ENCODE results near the gene ANKRD13B. TPM values are rescaled to one million over a fixed set of nuclear protein-coding genes. Genes with fewer than 3 reads are reported as not detected.
A peak's percentile ranks its signal among the peaks of the same experiment; 100 is the strongest.

The ANKRD13B gene
- polyA plus RNA-seq, 2 of the 4 experiments (the other 2 are of a cell fraction), result 4.5 to 17.8 TPM

GRCh38 chr17:29633886-29634285, 41.0 kb downstream of the ANKRD13B start:
- H3K4me1 ChIP-seq, result peaks cover 5% of the 10 kb centered on the region
- DNase-seq (ENCODE audit: low read depth in 1 of 2, low spot score in 1 of 2), result no peak
- no peak for TF ChIP-seq ESRRA (IDR thresholded peaks at IDR 0.05; ENCODE audit: borderline replicate concordance, low read length)
- TF ChIP-seq RCOR1 (IDR thresholded peaks at IDR 0.05; ENCODE audit: low read depth, low read length), result no peak
- TF ChIP-seq MAZ (IDR thresholded peaks at IDR 0.05; ENCODE audit: borderline replicate concordance, low read depth, low read length), result no peak
- no peak for TF ChIP-seq ELK1 (IDR thresholded peaks at IDR 0.05; ENCODE audit: low read depth, low read length)
- 94% methylated on average over 3 of the region's 3 CpGs for WGBS (ENCODE audit: missing lambda C conversion rate)
- no peak overlapping the region for H3K4me2 ChIP-seq
- ATAC-seq, result no peak
- POLR2A ChIA-PET, result no interaction called here
- CTCF ChIA-PET, result interaction anchor here (1.3 to 2.5 kb wide), 5 partner anchors 12 to 297 kb away, joined by 5 to 17 read pairs (median 8); partner anchors contain the start of gene CORO6
- FAIRE-seq, result no peak
- no peak overlapping the region for H3K27ac ChIP-seq
- H3K9me3 ChIP-seq, result no peaks in the 10 kb centered on the region
- no peak overlapping the region for H3K4me3 ChIP-seq

GRCh38 chr17:29640413-29640812, 47.5 kb downstream of the ANKRD13B start:
- H3K4me3 ChIP-seq, result no peak overlapping the region
- 47% methylated on average over 2 of the region's 2 CpGs for WGBS (ENCODE audit: missing lambda C conversion rate)
- H3K9me3 ChIP-seq, result no peaks in the 10 kb centered on the region
- no peak for TF ChIP-seq ZNF302 (CRISPR knock-in tag; IDR thresholded peaks at IDR 0.05)
- TF ChIP-seq RFX5 (IDR thresholded peaks at IDR 0.05), result no peak
- TF ChIP-seq RAD21 (conservative IDR thresholded peaks at IDR 0.05 in 1 of 2, IDR thresholded peaks at IDR 0.05 in 1 of 2), result no peak
- no peak for TF ChIP-seq USF2 (IDR thresholded peaks at IDR 0.05)
- no peak for TF ChIP-seq RARB (CRISPR knock-in tag; IDR thresholded peaks at IDR 0.05)
- TF ChIP-seq CEBPB (IDR thresholded peaks at IDR 0.05), result no peak
- no peak for TF ChIP-seq RCOR1 (IDR thresholded peaks at IDR 0.05; ENCODE audit: low read depth, low read length)
- no peak for TF ChIP-seq PHF8 (IDR thresholded peaks at IDR 0.05; ENCODE audit: borderline replicate concordance, low read depth)
- TF ChIP-seq EP300 (IDR thresholded peaks at IDR 0.05), result no peak
- no peak for TF ChIP-seq ELK1 (IDR thresholded peaks at IDR 0.05; ENCODE audit: low read depth, low read length)
- no peak for TF ChIP-seq JUNB (IDR thresholded peaks at IDR 0.05)
- no peak for TF ChIP-seq NR3C1 (IDR thresholded peaks at IDR 0.05)
- ATAC-seq (no peak), FAIRE-seq (no peak), DNase-seq (ENCODE audit: low read depth in 1 of 2, low spot score in 1 of 2) (no peak)
- peak overlapping the region; percentile 10 to 82; a peak in 3 of 6 replicates for H3K27ac ChIP-seq
- peaks cover 47% of the 10 kb centered on the region for H3K4me1 ChIP-seq
- H3K4me2 ChIP-seq, result peak overlapping the region; percentile 60
- CTCF ChIA-PET, result interaction anchor here (0.7 to 10.1 kb wide), 37 partner anchors 8 to 405 kb away, joined by 3 to 222 read pairs (median 9); partner anchors contain the start of genes CORO6 and SSH2
- POLR2A ChIA-PET, result interaction anchor here (1.6 to 3.2 kb wide), 3 partner anchors 121 to 290 kb away, joined by 16 to 39 read pairs (median 18); partner anchors contain the start of gene SSH2

GRCh38 chr17:29640981-29641642, 48.2 kb downstream of the ANKRD13B start:
- Histone ChIP-seq H3K4me2 (no peak overlapping the region; the same call in 2 of the 3 replicates), H3K9me3 (no peaks in the 10 kb centered on the region), H3K4me3 (no peak overlapping the region), H3K4me1 (peaks cover 47% of the 10 kb centered on the region), H3K27ac (peak overlapping the region in 1 of 2 experiments; percentile 82; a peak in 3 of 6 replicates)
- ATAC-seq (no peak), FAIRE-seq (no peak), DNase-seq (ENCODE audit: low read depth in 1 of 2, low spot score in 1 of 2) (no peak)
- POLR2A ChIA-PET, result interaction anchor here (2.1 to 3.2 kb wide), 2 partner anchors 120 to 290 kb away, joined by 16 to 39 read pairs; partner anchors contain the start of gene SSH2
- CTCF ChIA-PET, result interaction anchor here (0.8 to 10.1 kb wide), 14 partner anchors 10 to 452 kb away, joined by 3 to 222 read pairs (median 16); partner anchors contain the start of gene SSH2
- 73% methylated on average over 7 of the region's 7 CpGs for WGBS (ENCODE audit: missing lambda C conversion rate)
- no peak for TF ChIP-seq ZC3H11A (IDR thresholded peaks at IDR 0.05)
- no peak for TF ChIP-seq JUN (IDR thresholded peaks at IDR 0.05)
- TF ChIP-seq MAFK (IDR thresholded peaks at IDR 0.05; ENCODE audit: partially characterized antibody), result no peak
- TF ChIP-seq RNF2 (IDR thresholded peaks at IDR 0.05; ENCODE audit: borderline replicate concordance, low read depth), result no peak
- TF ChIP-seq HMGXB4 (CRISPR knock-in tag; IDR thresholded peaks at IDR 0.05; ENCODE audit: borderline replicate concordance), result no peak
- TF ChIP-seq CBX2 (IDR thresholded peaks at IDR 0.05; ENCODE audit: borderline replicate concordance, low read depth), result no peak
- TF ChIP-seq TFCP2L1 (CRISPR knock-in tag; IDR thresholded peaks at IDR 0.05), result no peak
- TF ChIP-seq CHD4 (IDR thresholded peaks at IDR 0.05; ENCODE audit: borderline replicate concordance), result no peak
- no peak for TF ChIP-seq ZSCAN20 (CRISPR knock-in tag; IDR thresholded peaks at IDR 0.05)
- TF ChIP-seq E2F6 (IDR thresholded peaks at IDR 0.05; ENCODE audit: borderline replicate concordance, low read depth), result no peak
- TF ChIP-seq HOXB5 (CRISPR knock-in tag; IDR thresholded peaks at IDR 0.05), result no peak
- no peak for TF ChIP-seq RCOR1 (IDR thresholded peaks at IDR 0.05; ENCODE audit: low read depth, low read length)
- no peak for TF ChIP-seq HEYL (CRISPR knock-in tag; IDR thresholded peaks at IDR 0.05)
- TF ChIP-seq PHF8 (IDR thresholded peaks at IDR 0.05; ENCODE audit: borderline replicate concordance, low read depth), result no peak
- TF ChIP-seq RFX5 (IDR thresholded peaks at IDR 0.05), result no peak
- no peak for TF ChIP-seq MAX (IDR thresholded peaks at IDR 0.05)
